Stimulated activated CD4-positive, alpha-beta T cell treated with anti-CD3 and anti-CD28 coated beads, Interleukin-12 subunit alpha, Interleukin-12 subunit beta, amount 100 ng/mL, for 24 hours (primary cell): ENCODE measurements around the gene FLT1.

Experiments used
- DNase-seq, 2 experiments: peaks; one replicate each; pipeline ENCODE4 v3.0.0-alpha.2; 2020; ENCODE audit warnings: low read depth in 2 of 2

The FLT1 gene

GRCh38 chr13:28527629-28528028 lies 32.7 kb upstream of the FLT1 start:
- DNase-seq: no peak

DNA sequence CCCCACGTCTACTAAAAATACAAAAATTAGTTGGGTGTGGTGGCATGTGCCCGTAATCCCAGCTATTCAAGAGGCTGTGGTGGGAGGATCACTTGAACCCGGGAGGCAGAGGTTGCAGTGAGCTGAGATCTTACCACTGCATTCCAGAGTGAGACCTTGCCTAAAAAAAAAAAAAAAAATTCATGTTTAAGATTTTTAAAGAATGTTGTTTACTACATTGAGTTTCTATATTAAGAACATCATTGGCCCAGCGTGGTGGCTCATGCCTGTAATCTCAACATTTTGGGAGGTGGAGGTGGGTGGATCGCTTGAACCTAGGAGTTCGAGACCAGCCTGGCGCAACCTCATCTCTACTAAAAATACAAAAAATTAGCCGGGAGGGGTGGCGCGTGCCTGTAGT lies 31.9 kb upstream of the FLT1 start:
- DNase-seq: no peak

DNA sequence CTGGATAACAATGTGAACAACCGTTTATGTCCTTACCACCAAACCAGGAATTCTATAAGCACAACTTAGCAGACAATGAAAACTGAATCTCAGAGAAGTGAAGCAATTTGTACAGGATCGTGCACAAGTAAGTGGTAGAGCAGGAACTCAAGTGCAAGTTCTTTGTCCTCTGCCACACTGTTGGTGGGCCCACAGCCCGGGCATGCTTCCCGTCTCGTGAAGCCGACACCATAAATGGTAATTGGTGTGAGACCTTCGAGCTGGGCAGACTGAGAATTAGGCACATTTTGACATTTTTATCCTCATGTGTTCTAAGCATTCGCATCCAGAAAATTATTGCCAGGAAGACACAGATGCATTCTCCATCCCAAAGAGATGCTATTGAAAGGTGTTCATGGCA lies 27.9 kb upstream of the FLT1 start:
- DNase-seq: no peak

DNA sequence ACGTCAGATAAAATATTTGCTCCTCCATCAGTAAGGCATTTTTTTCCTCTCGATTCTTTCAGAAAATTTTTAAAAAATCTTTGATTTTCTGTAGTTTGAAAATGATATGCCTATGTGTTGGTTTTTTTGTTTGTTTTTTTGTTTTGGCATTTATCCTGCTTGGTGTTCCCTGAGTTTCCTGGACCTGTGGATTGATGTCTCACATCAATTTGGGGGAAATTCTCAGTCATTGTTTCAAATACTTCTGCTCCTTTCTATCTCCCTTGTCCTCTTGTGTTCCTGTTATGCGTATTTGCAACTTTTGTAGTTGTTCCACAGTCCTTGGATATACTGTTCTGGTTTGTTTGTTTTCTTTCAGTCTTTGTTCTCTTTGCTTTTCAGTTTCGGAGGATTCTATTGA lies 18.8 kb upstream of the FLT1 start:
- no peak for DNase-seq

DNA sequence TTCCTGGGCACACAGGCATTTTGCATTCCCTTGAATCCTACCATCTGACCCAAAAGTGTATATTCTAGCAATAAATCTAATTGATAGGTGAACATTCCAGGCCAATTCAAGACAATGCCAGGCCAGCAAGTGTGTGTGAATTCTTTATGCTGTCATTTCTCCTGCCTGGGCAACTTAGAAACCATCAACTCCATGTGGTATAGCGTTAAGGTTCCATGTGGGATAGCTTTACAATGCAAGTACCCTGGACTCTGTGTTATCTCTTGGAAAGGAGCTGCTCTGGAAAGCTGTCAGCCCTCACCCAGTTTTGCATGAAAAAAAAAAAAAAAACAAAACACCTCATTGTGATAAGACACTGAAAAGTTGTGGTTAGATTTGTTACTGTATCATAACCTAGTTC lies 15.6 kb upstream of the FLT1 start:
- no peak for DNase-seq

GRCh38 chr13:28510066-28510465 lies 15.1 kb upstream of the FLT1 start:
- no peak for DNase-seq

DNA sequence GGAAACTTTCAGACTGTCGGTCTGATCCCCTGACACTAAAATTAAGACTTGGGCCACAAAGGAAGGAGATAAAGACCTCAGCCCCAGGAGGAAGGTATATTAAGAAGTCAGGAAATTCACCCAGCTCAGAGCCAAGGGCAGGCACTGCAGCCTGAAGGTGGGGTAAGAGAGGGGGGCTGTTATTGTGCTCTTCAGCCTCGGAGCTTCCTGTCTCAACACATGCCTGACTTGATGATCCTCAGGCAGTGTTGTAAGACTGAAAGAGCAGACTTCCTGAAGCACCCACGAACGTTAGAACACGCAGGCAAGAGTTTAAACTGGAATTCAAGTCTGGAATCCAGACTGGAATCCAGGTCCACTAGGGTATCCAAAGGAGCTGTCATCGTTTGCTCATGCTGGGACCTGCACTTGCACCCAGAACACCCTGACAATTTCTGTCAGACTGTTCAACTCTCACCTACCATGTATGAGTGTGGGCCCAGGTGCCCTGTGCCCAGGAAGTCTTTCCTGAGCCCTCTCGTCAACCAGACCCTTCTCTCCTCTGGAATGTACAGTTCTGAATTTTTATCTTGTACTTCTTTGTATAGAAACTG lies 10.7 kb upstream of the FLT1 start:
- DNase-seq: no peak

DNA sequence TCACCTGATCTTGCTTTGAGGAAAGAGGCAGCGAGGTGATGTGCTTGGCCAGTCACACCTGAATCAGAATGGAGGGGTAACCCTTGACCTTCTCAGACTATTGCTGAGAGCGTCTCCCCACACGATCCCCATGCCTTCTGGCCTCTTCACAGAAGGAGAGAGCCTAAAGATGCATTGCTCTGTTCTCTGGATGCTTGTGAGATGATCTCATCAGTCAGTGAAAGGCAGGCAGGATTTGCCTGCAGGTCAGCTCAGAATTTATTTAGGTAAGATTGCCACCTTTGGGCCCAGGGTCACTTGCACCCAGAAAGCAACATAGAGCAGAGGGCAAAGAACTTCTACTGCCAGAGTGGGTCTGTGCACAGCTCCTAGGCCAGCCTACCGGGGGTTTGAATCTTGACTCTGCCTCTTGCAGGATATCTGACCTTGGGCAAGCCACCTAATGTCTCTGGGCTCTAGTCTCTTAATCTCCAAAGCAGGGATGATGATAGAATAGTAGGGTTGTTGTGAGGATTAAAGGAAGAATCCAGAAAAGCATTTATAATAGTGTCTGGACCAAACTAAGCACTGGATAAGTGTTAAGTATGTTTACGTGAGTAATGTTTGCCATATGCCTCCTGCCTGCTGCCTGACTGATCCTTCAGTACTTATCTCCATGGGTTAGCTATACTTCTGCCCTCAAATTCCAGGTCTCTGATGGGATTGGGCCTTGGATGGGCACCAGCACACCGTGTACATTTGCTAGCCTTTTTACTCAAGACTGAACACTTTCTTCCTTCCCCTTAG lies 8.4 kb upstream of the FLT1 start:
- no peak for DNase-seq

DNA sequence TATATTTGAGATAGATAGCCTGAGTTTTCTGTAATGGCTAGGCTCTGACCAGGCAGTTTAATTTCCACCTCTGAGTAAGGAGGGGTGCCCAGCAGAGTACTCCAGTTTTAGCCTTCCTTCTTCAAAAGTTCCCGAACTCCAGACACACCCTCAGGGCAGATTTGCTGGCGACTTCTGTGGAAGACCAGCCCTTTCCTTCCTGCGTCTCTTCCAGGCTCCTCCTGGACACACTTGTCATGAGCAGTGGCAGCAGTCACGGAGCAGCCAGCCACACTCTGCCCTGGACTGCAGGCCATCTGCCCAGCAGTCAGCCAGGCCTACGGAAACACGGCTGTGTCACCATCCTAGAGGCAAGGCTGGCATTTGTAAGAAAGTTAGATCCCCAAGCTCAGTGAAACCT lies 6.6 kb upstream of the FLT1 start:
- DNase-seq: no peak

- no peak for DNase-seq
Observed at GRCh38 chr13:28499609-28500008, 4.7 kb upstream of the FLT1 start.

DNA sequence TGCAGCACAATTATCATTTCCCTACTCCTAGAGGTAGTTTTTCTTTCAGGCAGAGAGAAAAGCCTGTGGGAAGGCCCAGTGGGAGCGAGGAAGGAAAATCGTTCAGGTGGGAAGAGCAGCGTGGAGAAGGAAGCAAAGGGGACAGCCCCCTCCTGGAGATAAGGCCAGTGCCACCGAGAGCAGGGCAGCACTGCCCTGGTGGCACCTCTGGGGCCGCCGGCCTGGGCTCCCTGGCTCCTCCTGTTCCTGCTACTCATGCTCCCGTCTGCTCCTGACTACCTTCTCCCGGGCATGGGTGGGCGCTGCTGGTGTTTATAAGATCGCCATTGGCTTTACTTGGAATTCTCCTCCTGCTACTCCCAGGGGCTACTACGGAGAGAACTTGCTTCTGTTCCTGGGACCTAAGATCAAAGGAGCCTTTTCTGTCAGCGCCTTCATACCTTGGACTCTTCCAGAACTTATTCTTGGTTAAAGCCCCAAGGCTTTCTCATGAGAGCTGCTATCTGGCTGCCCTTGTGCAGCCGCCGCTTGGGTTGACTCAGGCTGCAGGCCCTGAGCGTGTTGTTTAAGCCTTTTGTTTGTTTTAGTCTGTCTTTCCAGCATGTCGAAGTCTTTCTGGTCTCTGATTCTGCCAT lies 3.7 kb upstream of the FLT1 start:
- no peak for DNase-seq

- DNase-seq: no peak
Observed at GRCh38 chr13:28497143-28497876, 2.4 kb upstream of the FLT1 start.

- no peak for DNase-seq
Observed at GRCh38 chr13:28496188-28496564, 1.2 kb upstream of the FLT1 start.

DNA sequence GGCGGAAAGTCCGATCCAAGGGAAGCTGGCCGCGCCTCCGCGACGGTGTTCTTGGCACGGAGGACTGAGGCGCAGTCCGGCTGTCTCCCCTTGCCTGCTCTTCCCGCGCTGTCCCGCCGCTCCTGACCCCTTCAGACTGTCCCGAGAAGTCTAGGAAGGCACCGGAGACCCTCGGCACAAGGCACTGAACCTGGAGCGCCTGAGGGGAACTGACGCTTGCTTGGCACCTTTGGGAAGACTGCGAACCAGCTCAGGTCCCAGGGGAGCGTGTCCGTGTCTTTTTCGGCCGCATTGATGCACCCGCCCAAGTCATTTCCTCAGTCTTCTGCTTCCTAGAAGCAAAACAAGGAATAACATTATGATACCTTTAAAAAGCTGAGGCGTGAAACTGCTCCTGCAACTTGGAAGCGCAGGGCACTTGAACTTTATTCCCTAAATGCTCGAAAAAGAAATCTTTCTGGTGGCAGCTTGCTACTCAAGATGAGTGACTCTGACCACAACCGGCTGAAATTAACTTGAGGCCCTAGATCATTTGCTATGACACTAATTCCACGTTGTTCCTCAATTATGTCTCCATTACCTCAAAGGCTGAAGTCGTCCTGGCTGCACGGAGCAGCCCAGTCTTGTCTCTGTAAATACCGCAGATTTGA lies 735 bp upstream of the FLT1 start:
- no peak for DNase-seq

- DNase-seq: no peak
Observed at GRCh38 chr13:28494504-28494777, 487 bp downstream of the FLT1 start.

- DNase-seq: no peak
Observed at GRCh38 chr13:28493740-28494503, 1.0 kb downstream of the FLT1 start.

- peak in 1 of 2 experiments; percentile 15 for DNase-seq
Observed at GRCh38 chr13:28492569-28493367, 2.2 kb downstream of the FLT1 start.

DNA sequence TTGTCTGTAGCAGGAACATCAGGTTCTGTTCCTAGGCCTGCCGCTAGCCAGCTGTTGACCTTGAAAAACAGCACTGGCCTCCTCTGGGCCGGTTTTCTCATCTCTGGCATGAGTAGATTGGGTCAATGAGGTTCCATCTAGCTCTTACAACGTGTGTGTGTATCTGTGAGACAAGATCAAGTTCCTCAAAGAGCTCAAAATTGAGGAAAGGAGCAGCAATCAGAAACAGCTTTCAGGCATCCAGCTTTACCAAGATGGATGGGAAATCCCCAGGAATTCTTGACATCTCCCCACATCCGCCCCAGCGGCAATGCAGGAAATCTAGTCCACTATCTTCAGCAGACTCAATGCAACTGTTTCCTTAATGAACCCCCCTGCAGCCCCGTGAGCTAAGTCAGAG lies 4.9 kb downstream of the FLT1 start:
- no peak for DNase-seq

DNA sequence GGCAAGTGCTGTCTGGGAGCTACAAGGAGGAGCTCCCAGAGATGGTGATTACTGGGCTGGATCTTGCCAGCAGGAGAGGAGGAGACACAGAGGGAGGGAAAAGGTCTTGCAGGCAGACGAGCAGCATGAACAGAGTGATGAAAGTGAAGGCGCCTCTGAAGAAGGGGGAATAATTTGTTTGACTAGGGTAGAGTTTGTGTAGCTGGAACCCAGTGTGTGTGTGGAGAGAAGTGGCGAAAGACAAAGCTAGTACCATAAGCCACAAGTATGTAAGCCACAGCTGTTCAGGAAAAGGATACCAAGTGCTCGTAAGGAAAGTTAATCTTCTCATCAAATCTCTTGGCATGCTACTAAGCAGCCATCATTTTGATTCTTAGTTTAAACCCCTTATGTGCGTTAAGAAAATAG lies 5.4 kb downstream of the FLT1 start:
- no peak for DNase-seq

DNA sequence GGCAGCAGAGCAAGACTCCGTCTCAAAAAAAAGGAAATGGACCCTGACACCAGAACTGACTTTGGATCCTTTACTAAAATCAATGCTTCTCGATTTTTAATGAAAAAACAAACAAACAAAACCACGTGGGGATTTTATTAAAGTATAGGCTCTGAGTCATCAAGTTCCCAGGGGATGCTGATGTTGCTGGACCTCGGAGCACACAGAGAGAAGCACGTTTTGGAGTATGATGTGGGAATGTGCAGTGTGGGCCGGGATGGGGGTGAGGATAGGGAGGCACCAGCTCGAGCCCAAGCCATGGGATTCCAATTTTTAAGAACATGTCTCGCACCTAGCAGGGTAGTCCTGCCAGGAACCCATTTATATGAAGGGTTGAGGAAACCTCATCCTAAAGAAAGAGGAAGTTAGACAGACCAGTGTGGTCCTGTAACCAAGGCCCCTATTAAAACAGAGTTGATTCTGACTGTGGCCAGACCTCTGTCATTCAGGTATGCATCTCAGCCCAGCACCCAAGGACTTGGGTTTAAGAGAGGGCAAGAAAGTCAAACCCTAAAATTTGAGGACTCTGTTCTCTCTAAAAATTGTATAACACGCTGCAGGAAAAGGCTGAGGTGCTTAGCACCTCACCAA lies 6.4 kb downstream of the FLT1 start:
- DNase-seq: no peak
